DND-41 (cell line): ENCODE measurements around the gene IFIH1.
A peak's percentile ranks its signal among the peaks of the same experiment; 100 is the strongest.

Experiments used
- ATAC-seq: fragments of 200-7000 bp; cut with Tn5 transposase; 3 replicates; pipeline ENCODE4 v1.9.1; 2021; ENCODE audit warnings: low read depth; ENCODE audit not compliant: insufficient read depth
- DNase-seq: peaks from one replicate; pipeline ENCODE4 v3.0.0-alpha.2; 2020
- H2AFZ ChIP-seq: 2 replicates; pipeline ENCODE4 v1.6.0; 2012; ENCODE audit warnings: low read depth, low read length
- H3K27ac ChIP-seq: 2 replicates; pipeline ENCODE4 v1.5.1; 2012; ENCODE audit warnings: low read length, inconsistent platforms
- H3K27me3 ChIP-seq: fragments of 200-600 bp; sonication (generic); 2 replicates; pipeline ENCODE4 v1.6.0; 2012; ENCODE audit warnings: low read length, mild to moderate bottlenecking, inconsistent platforms; ENCODE audit not compliant: insufficient read depth, poor library complexity
- H3K36me3 ChIP-seq: 2 replicates; pipeline ENCODE4 v1.5.1; 2012; ENCODE audit warnings: low read length, inconsistent platforms; ENCODE audit not compliant: insufficient read depth
- H3K4me1 ChIP-seq: 2 replicates; pipeline ENCODE4 v1.5.1; 2012; ENCODE audit warnings: mild to moderate bottlenecking, low read length; ENCODE audit not compliant: insufficient read depth
- H3K4me2 ChIP-seq: 2 replicates; pipeline ENCODE4 v1.6.0; 2012; ENCODE audit warnings: mild to moderate bottlenecking, moderate library complexity, low read length, inconsistent platforms; ENCODE audit not compliant: insufficient read depth
- H3K4me3 ChIP-seq, 2 experiments: fragments of 200-600 bp in 1 of 2; shearing (Covaris generic) in 1 of 2; 2 replicates each; pipeline ENCODE4 v1.5.1; 2012 to 2016; ENCODE audit warnings: inconsistent platforms in 2 of 2, low read length in 2 of 2, mild to moderate bottlenecking in 2 of 2, low read depth in 1 of 2, moderate library complexity in 1 of 2
- H3K79me2 ChIP-seq: 2 replicates; pipeline ENCODE4 v1.6.0; 2012; ENCODE audit warnings: low read length, inconsistent platforms; ENCODE audit not compliant: insufficient read depth
- H3K9ac ChIP-seq: 2 replicates; pipeline ENCODE4 v1.6.0; 2012; ENCODE audit warnings: low read depth, mild to moderate bottlenecking, inconsistent platforms, low read length, moderate library complexity
- H3K9me3 ChIP-seq: 2 replicates; pipeline ENCODE4 v1.5.1; 2012; ENCODE audit warnings: low read length, moderate library complexity, mild to moderate bottlenecking, inconsistent platforms; ENCODE audit not compliant: insufficient read depth, severe bottlenecking
- H4K20me1 ChIP-seq: 2 replicates; pipeline ENCODE4 v1.6.0; 2012; ENCODE audit warnings: low read length; ENCODE audit not compliant: insufficient read depth
- EZH2 ChIP-seq: IDR thresholded peaks from 3 replicates; pipeline ENCODE4 v1.6.1; 2012; ENCODE audit warnings: borderline replicate concordance, low read depth, mild to moderate bottlenecking, moderate library complexity, low read length, inconsistent platforms; ENCODE audit not compliant: severe bottlenecking
- TF ChIP-seq, protein P1 (sequence below): IDR thresholded peaks from 2 replicates; pipeline ENCODE4 v1.5.1; 2012; ENCODE audit warnings: borderline replicate concordance, low read length, moderate library complexity, mild to moderate bottlenecking; ENCODE audit not compliant: poor library complexity, severe bottlenecking; ENCODE audit errors: extremely low read depth

Gene IFIH1

GRCh38 chr2:162317861-162318327 lies 590 bp downstream of the IFIH1 start:
- peak; percentile 36 for ATAC-seq
- peak overlapping the region; percentile 59 to 89 for H3K4me3 ChIP-seq
- H3K4me2 ChIP-seq, result peak overlapping the region; percentile 94
- H4K20me1 ChIP-seq, result no peaks in the 10 kb centered on the region
- H3K9ac ChIP-seq, result peak overlapping the region; percentile 75
- H3K79me2 ChIP-seq, result peaks cover 10% of the 10 kb centered on the region
- H2AFZ ChIP-seq, result peak overlapping the region; percentile 93
- H3K27me3 ChIP-seq, result no peaks in the 10 kb centered on the region
- TF ChIP-seq, protein P1, sequence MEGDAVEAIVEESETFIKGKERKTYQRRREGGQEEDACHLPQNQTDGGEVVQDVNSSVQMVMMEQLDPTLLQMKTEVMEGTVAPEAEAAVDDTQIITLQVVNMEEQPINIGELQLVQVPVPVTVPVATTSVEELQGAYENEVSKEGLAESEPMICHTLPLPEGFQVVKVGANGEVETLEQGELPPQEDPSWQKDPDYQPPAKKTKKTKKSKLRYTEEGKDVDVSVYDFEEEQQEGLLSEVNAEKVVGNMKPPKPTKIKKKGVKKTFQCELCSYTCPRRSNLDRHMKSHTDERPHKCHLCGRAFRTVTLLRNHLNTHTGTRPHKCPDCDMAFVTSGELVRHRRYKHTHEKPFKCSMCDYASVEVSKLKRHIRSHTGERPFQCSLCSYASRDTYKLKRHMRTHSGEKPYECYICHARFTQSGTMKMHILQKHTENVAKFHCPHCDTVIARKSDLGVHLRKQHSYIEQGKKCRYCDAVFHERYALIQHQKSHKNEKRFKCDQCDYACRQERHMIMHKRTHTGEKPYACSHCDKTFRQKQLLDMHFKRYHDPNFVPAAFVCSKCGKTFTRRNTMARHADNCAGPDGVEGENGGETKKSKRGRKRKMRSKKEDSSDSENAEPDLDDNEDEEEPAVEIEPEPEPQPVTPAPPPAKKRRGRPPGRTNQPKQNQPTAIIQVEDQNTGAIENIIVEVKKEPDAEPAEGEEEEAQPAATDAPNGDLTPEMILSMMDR, result no peak
- TF ChIP-seq EZH2, result no peak
- peaks cover 42% of the 10 kb centered on the region for H3K4me1 ChIP-seq
- H3K27ac ChIP-seq, result peak overlapping the region; percentile 84
- H3K36me3 ChIP-seq, result no peaks in the 10 kb centered on the region; the same call in 1 of the 2 replicates
- DNase-seq, result peak; percentile 33
- H3K9me3 ChIP-seq, result no peaks in the 10 kb centered on the region

GRCh38 chr2:162317058-162317742 lies 1.3 kb downstream of the IFIH1 start:
- H3K9me3 ChIP-seq, result no peaks in the 10 kb centered on the region
- H3K36me3 ChIP-seq, result no peaks in the 10 kb centered on the region; the same call in 1 of the 2 replicates
- no peaks in the 10 kb centered on the region for H4K20me1 ChIP-seq
- no peak for ATAC-seq
- peak overlapping the region; percentile 94 for H3K4me2 ChIP-seq
- peaks cover 10% of the 10 kb centered on the region for H3K79me2 ChIP-seq
- no peaks in the 10 kb centered on the region for H3K27me3 ChIP-seq
- peak overlapping the region; percentile 59 to 89 for H3K4me3 ChIP-seq
- H3K27ac ChIP-seq, result peak overlapping the region; percentile 84; the same call in 1 of the 2 replicates
- TF ChIP-seq, protein P1, result no peak
- TF ChIP-seq EZH2, result no peak
- peak overlapping the region; percentile 75 for H3K9ac ChIP-seq
- DNase-seq, result no peak
- peaks cover 42% of the 10 kb centered on the region for H3K4me1 ChIP-seq
- H2AFZ ChIP-seq, result peak overlapping the region; percentile 93

GRCh38 chr2:162316590-162316989 lies 1.9 kb downstream of the IFIH1 start:
- no peaks in the 10 kb centered on the region for H3K27me3 ChIP-seq
- peaks cover 42% of the 10 kb centered on the region for H3K4me1 ChIP-seq
- no peak for ATAC-seq
- peaks cover 10% of the 10 kb centered on the region for H3K79me2 ChIP-seq
- H3K9ac ChIP-seq, result peak overlapping the region; percentile 75; the same call in 1 of the 2 replicates
- H3K27ac ChIP-seq, result no peak overlapping the region
- no peaks in the 10 kb centered on the region for H4K20me1 ChIP-seq
- H2AFZ ChIP-seq, result peak overlapping the region; percentile 93; the same call in 1 of the 2 replicates
- TF ChIP-seq, protein P1, result no peak
- no peak for TF ChIP-seq EZH2
- no peaks in the 10 kb centered on the region; the same call in 1 of the 2 replicates for H3K36me3 ChIP-seq
- no peak for DNase-seq
- H3K4me2 ChIP-seq, result peak overlapping the region; percentile 94
- peak overlapping the region; percentile 59 to 89; a peak in 3 of 4 replicates for H3K4me3 ChIP-seq
- no peaks in the 10 kb centered on the region for H3K9me3 ChIP-seq
